22Rv1 (cell line): Measurements from ENCODE around the gene RSRC1.

Experiments
- CTCF ChIP-seq: fragments of 450-650 bp; IDR thresholded peaks from 2 replicates; pipeline ENCODE4 v1.5.1; 2017; ENCODE audit warnings: mild to moderate bottlenecking
- ZFX ChIP-seq: fragments of 450-650 bp; IDR thresholded peaks from 2 replicates; pipeline ENCODE4 v1.6.1; 2017; ENCODE audit warnings: antibody characterized with exemption, borderline replicate concordance

DNA sequence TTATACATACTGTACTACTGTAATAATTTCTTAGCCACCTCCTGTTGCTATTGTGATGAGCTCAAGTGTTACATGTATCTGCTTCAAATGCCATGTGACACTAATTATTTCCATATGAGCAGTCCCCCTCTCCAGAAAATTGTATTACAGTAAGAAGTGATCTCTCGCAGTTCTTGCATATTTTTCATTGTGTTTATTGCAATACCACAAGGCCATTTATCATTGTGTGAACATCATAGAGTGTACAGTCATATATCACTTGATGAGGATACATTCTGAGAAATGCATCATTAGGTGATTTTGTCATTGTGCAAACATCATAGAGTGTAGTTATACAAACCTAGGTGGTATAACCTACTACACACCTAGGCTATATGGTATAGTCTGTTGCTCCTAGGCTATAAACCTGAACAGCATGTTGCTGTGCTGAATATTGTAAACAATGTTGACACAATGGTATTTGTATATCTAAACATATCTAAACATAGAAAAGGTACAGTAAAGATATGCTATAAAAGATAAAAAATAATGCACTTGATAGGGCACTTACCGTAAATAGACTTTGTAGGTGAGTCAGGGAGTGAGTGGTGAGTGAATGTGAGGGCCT, 271.5 kb downstream of the RSRC1 start:
- TF ChIP-seq CTCF (no peak), ZFX (no peak)
